ENCODE measurements around the gene MEGF10. TPM values are rescaled to one million over a fixed set of nuclear protein-coding genes. Genes with fewer than 3 reads are reported as not detected.

The MEGF10 gene
- total RNA-seq, 1 donor from 2014 or later, result 96.1 TPM

GRCh38 chr5:127367946-127368465 is 77.4 kb downstream of the MEGF10 start:
- no peak overlapping the region for H3K27ac Mint-ChIP-seq (ENCODE audit: unreplicated experiment)
- H3K27me3 Mint-ChIP-seq (ENCODE audit: low read depth), result no peaks in the 10 kb centered on the region
- TF ChIP-seq, protein P1, sequence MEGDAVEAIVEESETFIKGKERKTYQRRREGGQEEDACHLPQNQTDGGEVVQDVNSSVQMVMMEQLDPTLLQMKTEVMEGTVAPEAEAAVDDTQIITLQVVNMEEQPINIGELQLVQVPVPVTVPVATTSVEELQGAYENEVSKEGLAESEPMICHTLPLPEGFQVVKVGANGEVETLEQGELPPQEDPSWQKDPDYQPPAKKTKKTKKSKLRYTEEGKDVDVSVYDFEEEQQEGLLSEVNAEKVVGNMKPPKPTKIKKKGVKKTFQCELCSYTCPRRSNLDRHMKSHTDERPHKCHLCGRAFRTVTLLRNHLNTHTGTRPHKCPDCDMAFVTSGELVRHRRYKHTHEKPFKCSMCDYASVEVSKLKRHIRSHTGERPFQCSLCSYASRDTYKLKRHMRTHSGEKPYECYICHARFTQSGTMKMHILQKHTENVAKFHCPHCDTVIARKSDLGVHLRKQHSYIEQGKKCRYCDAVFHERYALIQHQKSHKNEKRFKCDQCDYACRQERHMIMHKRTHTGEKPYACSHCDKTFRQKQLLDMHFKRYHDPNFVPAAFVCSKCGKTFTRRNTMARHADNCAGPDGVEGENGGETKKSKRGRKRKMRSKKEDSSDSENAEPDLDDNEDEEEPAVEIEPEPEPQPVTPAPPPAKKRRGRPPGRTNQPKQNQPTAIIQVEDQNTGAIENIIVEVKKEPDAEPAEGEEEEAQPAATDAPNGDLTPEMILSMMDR (conservative IDR thresholded peaks at IDR 0.05), result no peak
- DNase-seq (ENCODE audit: low read depth, low spot score), result no peak
- no peaks in the 10 kb centered on the region for H3K9me3 Mint-ChIP-seq
- peaks cover 14% of the 10 kb centered on the region for H3K36me3 Mint-ChIP-seq (ENCODE audit: low read depth)
- H3K4me3 Mint-ChIP-seq, result no peak overlapping the region
- H3K4me1 Mint-ChIP-seq, result peaks cover 19% of the 10 kb centered on the region

DNA sequence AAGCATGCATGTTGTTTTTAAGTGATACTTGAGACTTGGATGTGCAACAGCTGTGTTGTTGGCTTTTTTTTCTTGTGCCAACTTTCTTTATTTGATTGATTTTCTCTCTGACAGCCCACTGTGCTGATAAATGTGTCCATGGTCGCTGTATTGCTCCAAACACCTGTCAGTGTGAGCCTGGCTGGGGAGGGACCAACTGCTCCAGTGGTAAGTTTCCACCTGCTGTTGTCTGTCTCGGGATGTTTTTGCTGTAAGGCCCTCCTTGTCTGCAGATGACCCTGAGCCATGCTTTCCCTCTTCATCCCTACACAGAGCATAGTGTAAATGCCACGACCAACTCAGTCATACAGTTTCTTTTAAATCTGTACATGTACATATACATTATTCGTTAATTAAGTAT is 79.2 kb downstream of the MEGF10 start:
- Mint-ChIP-seq H3K36me3 (ENCODE audit: low read depth) (peaks cover 14% of the 10 kb centered on the region), H3K27ac (ENCODE audit: unreplicated experiment) (no peak overlapping the region), H3K4me1 (peaks cover 19% of the 10 kb centered on the region), H3K9me3 (no peaks in the 10 kb centered on the region), H3K27me3 (ENCODE audit: low read depth) (no peaks in the 10 kb centered on the region), H3K4me3 (no peak overlapping the region)
- TF ChIP-seq, protein P1 (conservative IDR thresholded peaks at IDR 0.05), result no peak
- no peak for DNase-seq (ENCODE audit: low read depth, low spot score)

DNA sequence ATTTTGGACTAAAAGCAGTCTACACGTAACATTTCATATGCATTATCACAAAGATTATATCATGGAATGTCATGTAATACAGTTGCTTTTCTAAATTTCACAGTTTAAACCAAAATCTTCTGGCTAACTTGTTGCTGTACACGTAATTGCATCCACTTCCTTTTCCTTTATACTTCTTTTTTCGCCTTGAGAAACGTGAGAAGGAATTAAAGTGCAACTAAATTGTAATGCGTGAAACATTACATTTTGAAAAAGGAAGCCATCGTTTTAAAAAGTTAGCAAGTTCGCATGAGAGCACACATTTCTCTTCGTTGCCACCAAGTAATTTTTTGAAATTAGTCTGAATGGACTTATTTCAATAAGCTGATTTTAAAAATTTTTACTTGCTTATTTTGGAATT is 80.0 kb downstream of the MEGF10 start:
- Mint-ChIP-seq H3K27ac (ENCODE audit: unreplicated experiment) (no peak overlapping the region), H3K4me1 (peaks cover 17% of the 10 kb centered on the region), H3K27me3 (ENCODE audit: low read depth) (no peaks in the 10 kb centered on the region), H3K9me3 (no peaks in the 10 kb centered on the region), H3K4me3 (no peak overlapping the region), H3K36me3 (ENCODE audit: low read depth) (peaks cover 17% of the 10 kb centered on the region)
- DNase-seq (ENCODE audit: low read depth, low spot score), result no peak
- TF ChIP-seq, protein P1 (conservative IDR thresholded peaks at IDR 0.05), result no peak

GRCh38 chr5:127373858-127374491 is 83.4 kb downstream of the MEGF10 start:
- peaks cover 9% of the 10 kb centered on the region for H3K4me1 Mint-ChIP-seq
- H3K27ac Mint-ChIP-seq (ENCODE audit: unreplicated experiment), result no peak overlapping the region
- DNase-seq (ENCODE audit: low read depth, low spot score), result no peak
- H3K27me3 Mint-ChIP-seq (ENCODE audit: low read depth), result no peaks in the 10 kb centered on the region
- no peak overlapping the region for H3K4me3 Mint-ChIP-seq
- TF ChIP-seq, protein P1 (conservative IDR thresholded peaks at IDR 0.05), result peak; percentile 52
- peaks cover 12% of the 10 kb centered on the region for H3K36me3 Mint-ChIP-seq (ENCODE audit: low read depth)
- no peaks in the 10 kb centered on the region for H3K9me3 Mint-ChIP-seq

DNA sequence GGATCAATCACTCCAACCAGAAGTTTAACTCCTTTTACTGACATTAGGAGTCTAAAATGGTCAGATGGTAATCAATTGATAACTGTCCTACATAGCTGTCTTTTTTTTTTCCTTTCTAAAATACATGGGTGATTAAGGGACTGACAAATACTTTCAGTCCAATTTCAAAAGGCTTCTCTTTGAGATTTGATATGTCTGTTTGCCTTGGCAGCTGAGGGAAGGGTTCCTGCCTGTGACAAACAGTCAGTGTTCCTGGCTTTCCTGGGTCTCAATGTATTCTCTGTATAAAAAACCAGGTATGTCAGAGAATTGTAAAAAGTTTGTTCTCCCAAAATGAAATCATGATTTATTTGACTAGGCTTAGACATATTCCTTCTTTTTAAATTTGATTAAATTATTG is 84.5 kb downstream of the MEGF10 start:
- H3K36me3 Mint-ChIP-seq (ENCODE audit: low read depth), result peaks cover 16% of the 10 kb centered on the region
- peaks cover 9% of the 10 kb centered on the region for H3K4me1 Mint-ChIP-seq
- no peak overlapping the region for H3K27ac Mint-ChIP-seq (ENCODE audit: unreplicated experiment)
- TF ChIP-seq, protein P1 (conservative IDR thresholded peaks at IDR 0.05), result no peak
- H3K27me3 Mint-ChIP-seq (ENCODE audit: low read depth), result no peaks in the 10 kb centered on the region
- no peak for DNase-seq (ENCODE audit: low read depth, low spot score)
- H3K9me3 Mint-ChIP-seq, result no peaks in the 10 kb centered on the region
- H3K4me3 Mint-ChIP-seq, result no peak overlapping the region

Data from neural crest cell (in vitro differentiated cells).